ENCODE data around the gene PTGIS.
A peak's percentile ranks its signal among the peaks of the same experiment; 100 is the strongest.

Gene PTGIS

DNA sequence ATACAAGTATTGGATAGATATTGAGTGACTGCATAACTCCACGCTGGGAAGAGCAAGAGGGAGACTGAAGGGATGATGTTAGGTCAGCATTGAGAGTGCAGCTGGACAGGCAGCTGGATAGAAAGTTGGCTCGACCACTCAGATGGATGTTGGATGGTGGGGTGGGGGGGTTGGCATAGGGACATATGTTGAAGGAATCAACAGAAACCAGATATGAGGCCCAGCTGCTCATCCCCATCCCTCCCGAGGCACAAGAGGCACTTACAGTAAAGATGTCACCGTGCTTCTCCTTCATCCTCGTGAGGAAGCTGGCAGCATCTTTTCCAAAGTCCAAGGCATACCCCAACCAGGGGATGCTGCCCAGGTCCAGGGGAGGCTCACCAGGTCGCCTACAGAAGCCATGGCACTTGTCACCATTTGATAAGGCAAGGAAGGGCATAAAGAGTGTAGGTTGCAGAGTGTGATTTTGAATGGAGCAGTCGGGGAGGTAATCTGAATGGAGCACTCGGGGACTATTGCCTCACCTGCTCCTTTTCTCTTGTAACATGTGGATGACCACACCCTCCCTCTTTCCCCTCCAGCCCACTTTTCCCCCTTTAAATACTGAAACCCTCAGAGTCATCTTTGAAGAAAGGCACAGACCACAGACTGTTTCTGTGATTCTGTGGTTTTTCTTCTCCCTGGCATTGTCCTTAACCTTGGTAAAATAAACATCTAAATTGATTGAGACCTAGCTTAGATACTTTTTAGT is 18.0 kb downstream of the PTGIS start:
- no peak overlapping the region for H3K27ac ChIP-seq
- no peaks in the 10 kb centered on the region for H3K27me3 ChIP-seq (ENCODE audit: insufficient read depth, low read depth, severe bottlenecking)
- no peaks in the 10 kb centered on the region for H3K36me3 ChIP-seq
- no peak overlapping the region for H3K4me3 ChIP-seq (ENCODE audit: low read depth, low read length)
- TF ChIP-seq CTCF (IDR thresholded peaks at IDR 0.05; ENCODE audit: low read depth, low read length): no peak
- DNase-seq: no peak
- no peaks in the 10 kb centered on the region for H3K9me3 ChIP-seq (ENCODE audit: severe bottlenecking)

- Histone ChIP-seq H3K36me3 (no peaks in the 10 kb centered on the region), H3K4me3 (ENCODE audit: low read depth, low read length) (no peak overlapping the region), H3K27ac (no peak overlapping the region), H3K9me3 (ENCODE audit: severe bottlenecking) (no peaks in the 10 kb centered on the region), H3K27me3 (ENCODE audit: insufficient read depth, low read depth, severe bottlenecking) (no peaks in the 10 kb centered on the region)
- no peak for DNase-seq
- TF ChIP-seq CTCF (IDR thresholded peaks at IDR 0.05; ENCODE audit: low read depth, low read length): no peak
These were observed 19.5 kb downstream of the PTGIS start for GRCh38 chr20:49548371-49548947.

- Histone ChIP-seq H3K36me3 (no peaks in the 10 kb centered on the region), H3K9me3 (ENCODE audit: severe bottlenecking) (no peaks in the 10 kb centered on the region), H3K4me3 (ENCODE audit: low read depth, low read length) (no peak overlapping the region), H3K27me3 (ENCODE audit: insufficient read depth, low read depth, severe bottlenecking) (no peaks in the 10 kb centered on the region), H3K27ac (no peak overlapping the region)
- TF ChIP-seq CTCF (IDR thresholded peaks at IDR 0.05; ENCODE audit: low read depth, low read length): peak; percentile 65
- no peak for DNase-seq
These were observed 22.4 kb downstream of the PTGIS start for GRCh38 chr20:49545572-49545971.

DNA sequence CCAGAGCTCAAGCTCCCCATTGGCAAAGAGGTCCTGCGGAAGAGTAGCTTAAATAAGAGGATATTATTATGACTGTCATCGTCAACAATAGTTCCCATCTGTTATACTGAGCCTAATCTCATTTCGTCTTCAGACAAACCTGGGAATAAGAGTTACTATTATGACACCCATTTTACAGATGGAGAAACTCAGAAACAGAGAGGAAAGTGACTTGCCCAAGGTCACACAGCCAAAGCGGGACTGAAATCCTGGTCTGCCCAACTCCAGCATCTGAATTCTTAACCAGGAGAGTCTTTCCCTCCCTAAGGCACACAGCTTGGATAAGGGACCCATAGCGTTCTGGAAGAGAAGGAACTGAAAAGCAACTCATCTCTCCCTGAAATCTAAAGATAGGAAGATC is 23.4 kb downstream of the PTGIS start:
- Histone ChIP-seq H3K9me3 (ENCODE audit: severe bottlenecking) (no peaks in the 10 kb centered on the region), H3K27ac (no peak overlapping the region), H3K36me3 (no peaks in the 10 kb centered on the region), H3K4me3 (ENCODE audit: low read depth, low read length) (no peak overlapping the region), H3K27me3 (ENCODE audit: insufficient read depth, low read depth, severe bottlenecking) (no peaks in the 10 kb centered on the region)
- TF ChIP-seq CTCF (IDR thresholded peaks at IDR 0.05; ENCODE audit: low read depth, low read length): no peak
- no peak for DNase-seq

- H3K9me3 ChIP-seq (ENCODE audit: severe bottlenecking): no peaks in the 10 kb centered on the region
- H3K27me3 ChIP-seq (ENCODE audit: insufficient read depth, low read depth, severe bottlenecking): no peaks in the 10 kb centered on the region
- no peaks in the 10 kb centered on the region for H3K36me3 ChIP-seq
- no peak for TF ChIP-seq CTCF (IDR thresholded peaks at IDR 0.05; ENCODE audit: low read depth, low read length)
- no peak for DNase-seq
- H3K4me3 ChIP-seq (ENCODE audit: low read depth, low read length): no peak overlapping the region
- no peak overlapping the region for H3K27ac ChIP-seq
These were observed 24.0 kb downstream of the PTGIS start for GRCh38 chr20:49543858-49544437.

All from WERI-Rb-1 (cell line).